ENCODE measurements around the gene ATAD3C.
"Not testable (repeated sequence)": the region's sequence is repeated elsewhere in the genome, so short reads cannot be mapped to it uniquely, and the experiment has no call there.

The ATAD3C gene

DNA sequence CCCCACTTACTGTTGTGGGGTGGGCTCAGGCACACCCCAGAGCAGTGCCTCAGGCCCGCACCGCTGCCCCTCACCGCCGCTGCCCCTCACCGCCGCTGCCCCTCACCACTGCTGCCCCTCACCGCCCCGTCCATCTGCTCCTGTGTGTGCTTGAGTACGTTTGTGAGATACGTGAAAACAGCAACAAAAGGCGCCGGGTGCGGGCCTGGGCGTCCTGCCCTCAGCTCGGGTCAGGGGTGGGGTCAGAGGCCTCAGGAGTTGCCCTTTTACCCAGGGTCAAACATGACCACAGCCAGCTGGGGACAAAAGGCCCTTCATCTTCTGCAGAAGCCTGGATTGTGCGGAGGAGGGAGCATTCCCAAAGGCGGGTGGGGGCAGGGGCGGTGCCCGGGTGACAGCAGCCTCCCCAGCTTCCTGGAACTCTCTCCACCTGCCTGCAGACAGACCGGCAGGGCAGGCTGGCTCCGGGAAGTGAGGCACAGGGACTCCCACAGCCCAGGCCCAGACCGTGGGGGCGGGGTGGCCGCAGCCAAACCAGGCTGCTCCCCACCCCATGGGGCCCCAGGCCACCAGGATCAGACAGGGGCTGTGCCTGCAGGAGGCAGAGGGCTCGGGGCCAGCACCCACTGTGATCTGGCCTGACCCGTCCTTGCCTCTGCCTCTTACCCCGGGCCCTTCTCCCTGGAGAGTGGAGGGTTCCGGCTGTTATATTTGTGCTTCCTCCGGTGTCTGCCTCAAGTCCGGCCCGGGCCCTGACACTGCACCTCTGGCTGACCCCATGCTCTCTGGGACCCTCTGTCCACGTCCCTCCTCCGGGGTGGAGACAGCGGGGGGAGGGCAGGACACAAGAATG is 16.3 kb upstream of the ATAD3C start:
- DNase-seq, result no peak

GRCh38 chr1:1433804-1434130 is 15.7 kb upstream of the ATAD3C start:
- no peak for DNase-seq

DNA sequence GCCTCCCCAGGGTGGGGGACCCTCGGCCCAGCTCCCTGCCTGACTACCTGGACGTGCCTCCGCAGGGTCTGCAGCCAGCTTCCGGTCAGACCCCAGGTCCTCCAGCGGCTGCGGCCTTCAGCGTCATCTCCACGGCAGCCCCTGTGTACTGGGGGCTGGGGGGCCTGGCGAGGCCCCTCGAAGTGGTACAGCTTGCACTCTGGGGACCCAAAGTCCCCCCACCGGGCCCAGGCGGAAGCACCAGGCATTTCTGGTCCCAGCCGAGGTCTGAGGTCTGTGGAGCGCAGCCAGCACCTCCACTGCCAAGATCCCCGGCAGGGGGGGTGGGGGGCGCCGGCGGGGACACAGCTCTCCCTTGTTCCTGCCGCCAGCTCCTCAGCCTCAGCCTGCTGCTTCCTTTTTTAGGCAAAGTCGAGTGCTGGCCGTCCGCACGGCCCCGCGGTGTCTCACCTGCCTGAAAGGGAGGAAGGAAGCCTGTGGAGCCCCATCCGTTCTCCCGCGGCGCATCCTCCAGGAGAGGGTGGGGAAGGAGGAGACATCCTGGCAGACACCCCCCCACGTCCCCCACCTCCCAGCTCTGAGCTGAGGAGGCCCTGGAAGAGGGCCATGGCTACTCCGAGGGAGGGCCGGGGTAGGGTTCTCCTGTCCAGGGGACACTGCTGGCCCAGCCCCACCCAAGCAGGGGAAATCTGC is 15.2 kb upstream of the ATAD3C start:
- no peak for DNase-seq

DNA sequence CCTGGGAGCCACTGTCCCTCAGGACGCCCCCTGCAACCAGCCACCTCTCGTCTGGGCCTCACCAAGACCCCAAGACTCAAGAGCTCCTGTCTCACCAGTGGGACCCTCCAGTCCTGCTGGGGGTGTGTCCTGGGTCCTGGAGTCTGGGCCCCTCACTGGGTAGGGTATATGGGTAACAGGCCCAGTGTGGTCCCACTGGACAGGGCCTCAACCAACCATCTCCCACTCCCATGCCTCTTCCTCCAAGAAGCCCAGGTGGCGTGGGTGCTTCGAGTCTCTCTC is 14.7 kb upstream of the ATAD3C start:
- no peak for DNase-seq

DNA sequence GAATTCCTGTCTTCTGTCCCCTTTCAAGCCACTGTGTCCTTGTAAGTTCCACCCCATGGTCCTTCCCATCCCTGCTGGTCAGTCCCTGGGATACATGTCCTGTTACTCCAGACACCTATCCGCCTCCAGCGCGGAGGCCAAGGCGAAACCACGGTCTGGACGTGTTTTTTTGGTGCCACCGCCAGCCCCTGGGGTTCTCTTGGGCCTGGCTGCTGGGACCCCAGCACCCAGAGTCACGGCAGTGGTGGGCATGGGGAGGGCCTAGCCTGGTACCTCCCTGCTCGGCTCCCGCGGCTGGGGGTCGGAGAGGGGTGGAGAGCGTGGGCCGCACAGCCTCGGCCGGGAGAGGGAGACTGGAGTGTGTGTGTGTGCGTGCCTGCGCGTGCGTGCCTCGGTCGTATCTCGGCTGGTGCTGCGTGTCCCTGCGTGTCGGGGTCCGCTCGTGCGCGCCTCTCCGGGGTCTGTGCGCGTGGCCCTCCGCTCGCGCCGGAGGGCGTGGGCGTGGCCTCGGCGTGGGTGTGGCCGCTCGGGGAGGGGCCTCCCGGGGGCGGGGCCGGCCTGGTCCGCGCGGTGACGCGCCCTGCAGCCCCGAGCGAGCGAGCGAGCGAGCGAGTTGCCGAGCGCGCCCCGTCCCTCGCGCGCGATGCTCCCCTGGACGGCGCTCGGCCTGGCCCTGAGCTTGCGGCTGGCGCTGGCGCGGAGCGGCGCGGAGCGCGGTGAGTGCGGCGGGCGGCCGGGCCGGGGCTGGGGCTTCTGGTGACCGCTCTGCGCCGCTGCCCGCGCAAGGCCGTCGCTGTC is 14.2 kb upstream of the ATAD3C start, which contains the start of gene VWA1:
VWA1 (plus strand) TSS at position 585 of the 798 bp plus-strand sequence; CDS start at position 644, 59 bp downstream.
- DNase-seq, result no peak

DNA sequence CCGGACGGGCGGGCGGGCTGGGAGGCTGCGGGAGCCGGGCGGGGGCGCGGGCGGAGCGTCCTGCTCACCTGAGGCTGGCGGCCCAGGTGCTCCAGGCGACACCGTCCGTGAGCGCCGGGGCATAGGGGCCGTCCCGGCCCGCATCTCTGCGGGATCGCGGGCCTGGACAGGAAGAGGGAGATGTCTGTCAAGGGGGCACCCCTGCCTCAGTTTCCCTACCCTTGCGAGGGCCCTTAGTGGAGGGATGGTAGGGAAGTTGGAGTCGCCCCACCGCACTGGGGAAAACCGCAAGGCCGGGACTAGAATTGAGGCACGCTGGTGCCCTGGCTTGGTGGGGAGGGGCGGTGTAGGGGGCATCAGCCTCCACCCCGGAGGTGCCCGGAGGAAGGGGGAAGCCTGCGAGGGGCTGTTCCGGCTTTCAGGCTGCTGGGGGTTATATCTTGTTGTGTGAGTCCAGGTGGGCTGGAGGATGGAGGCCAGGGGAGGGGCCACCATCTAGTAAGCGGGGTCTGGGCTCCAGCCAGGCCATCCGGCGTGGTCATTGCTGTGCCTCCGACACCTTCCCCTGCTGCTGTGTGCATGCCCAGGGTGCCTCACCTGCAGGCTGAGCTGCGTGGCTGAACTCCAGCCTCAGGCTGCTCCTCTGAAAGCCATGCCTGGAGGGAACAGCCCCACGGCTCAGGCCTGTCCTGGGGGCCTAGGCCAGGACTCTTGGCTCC is 13.4 kb upstream of the ATAD3C start:
- DNase-seq, result no peak

DNA sequence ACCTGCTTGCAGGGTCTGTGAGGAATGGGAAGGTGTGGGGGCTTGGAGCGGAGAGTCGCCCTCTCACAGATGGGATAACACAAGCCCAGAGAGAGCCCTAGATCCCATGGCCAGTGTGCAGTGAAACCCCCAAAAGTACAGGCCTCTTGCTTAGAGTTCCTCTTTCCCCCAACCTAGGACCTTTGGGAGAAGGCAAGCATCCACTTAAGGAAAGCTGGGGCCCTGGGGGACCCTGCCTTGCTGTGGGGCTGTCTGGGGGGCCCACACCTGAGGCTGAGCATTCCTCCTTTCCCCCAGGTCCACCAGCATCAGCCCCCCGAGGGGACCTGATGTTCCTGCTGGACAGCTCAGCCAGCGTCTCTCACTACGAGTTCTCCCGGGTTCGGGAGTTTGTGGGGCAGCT is 12.9 kb upstream of the ATAD3C start:
- DNase-seq, result no peak

GRCh38 chr1:1437033-1437903 is 12.2 kb upstream of the ATAD3C start:
- no peak for DNase-seq

DNA sequence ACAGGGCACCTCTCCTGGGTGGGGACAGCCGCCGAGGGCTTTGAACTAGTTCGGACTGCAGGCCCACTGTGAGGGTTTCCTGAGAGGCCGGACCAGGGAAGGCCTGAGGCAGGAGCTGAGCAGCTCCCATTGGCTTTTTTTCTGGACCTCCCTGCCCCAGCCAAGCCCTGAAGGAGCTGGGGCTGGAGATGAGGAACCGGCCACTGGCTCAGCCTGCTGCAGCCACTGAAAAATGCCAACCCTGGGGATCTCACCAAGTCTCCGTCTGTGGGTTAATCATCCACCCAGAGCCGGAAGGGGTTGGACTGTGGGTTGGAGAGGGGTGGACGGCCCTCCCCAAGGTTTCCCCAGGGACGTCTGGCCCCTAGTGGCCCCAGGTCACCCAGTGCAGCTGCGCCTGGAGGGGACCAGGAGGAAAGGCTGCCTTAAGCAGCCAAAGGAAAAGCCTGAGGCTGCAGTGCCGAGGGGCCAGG is 11.5 kb upstream of the ATAD3C start:
- no peak for DNase-seq

- DNase-seq, result no peak
Measured at GRCh38 chr1:1438531-1439381, 10.7 kb upstream of the ATAD3C start.

- DNase-seq, result no peak
Measured at GRCh38 chr1:1439546-1440261, 9.8 kb upstream of the ATAD3C start.

GRCh38 chr1:1440262-1441001 is 9.1 kb upstream of the ATAD3C start:
- no peak for DNase-seq

GRCh38 chr1:1441002-1441888 is 8.2 kb upstream of the ATAD3C start:
- peak in 1 of 2 experiments; percentile 7 for DNase-seq

- no peak for DNase-seq
Measured at GRCh38 chr1:1442069-1442770, 7.3 kb upstream of the ATAD3C start.

- DNase-seq, result not testable (repeated sequence)
Measured at GRCh38 chr1:1446631-1447030, 2.9 kb upstream of the ATAD3C start.

DNA sequence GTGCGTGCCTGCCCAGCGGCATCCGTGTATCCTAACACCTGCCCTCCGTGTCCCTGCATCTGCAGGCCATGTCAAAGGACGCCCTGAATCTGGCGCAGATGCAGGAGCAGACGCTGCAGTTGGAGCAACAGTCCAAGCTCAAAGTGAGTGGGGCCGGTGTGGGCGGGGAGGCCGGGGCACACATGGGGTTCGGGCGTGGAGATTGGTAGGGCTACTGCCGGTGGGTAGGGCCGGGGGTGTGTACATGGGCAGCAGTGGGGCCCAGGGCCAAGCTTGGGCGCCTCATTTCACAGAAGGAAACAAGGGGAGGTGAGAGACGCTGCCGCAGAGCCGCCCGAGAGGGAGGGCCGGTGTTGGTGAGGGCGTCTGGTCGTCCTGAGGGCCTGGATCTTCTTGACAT is 1.1 kb downstream of the ATAD3C start:
- DNase-seq, result not testable (repeated sequence)

- no peak for DNase-seq
Measured at GRCh38 chr1:1451696-1452364, 2.3 kb downstream of the ATAD3C start.
